HL-60 (cell line): ENCODE results near the gene DGLUCY.

Experiments used
- DNase-seq, 2 experiments: peaks; one replicate each; pipeline ENCODE4 v3.0.0-alpha.2; 2010 to 2020; ENCODE audit warnings: low read depth in 1 of 2, low spot score in 1 of 2
- H3K27ac ChIP-seq: fragments of 250-450 bp; sonication (Bioruptor Pico); replicated peaks from 2 replicates; pipeline ENCODE4 v1.5.1; 2020; ENCODE audit warnings: mild to moderate bottlenecking, moderate library complexity
- H3K27me3 ChIP-seq: fragments of 250-450 bp; sonication (Bioruptor Pico); 2 replicates; pipeline ENCODE4 v1.5.1; 2021; ENCODE audit warnings: mild to moderate bottlenecking, moderate library complexity; ENCODE audit not compliant: insufficient read depth, poor library complexity, severe bottlenecking
- H3K4me3 ChIP-seq: replicated peaks from 2 replicates; pipeline ENCODE4 v1.5.1; 2011; ENCODE audit warnings: mild to moderate bottlenecking, control low read depth, low read length; ENCODE audit not compliant: insufficient read depth
- GABPA ChIP-seq: IDR thresholded peaks from 2 replicates; pipeline ENCODE4 v1.6.1; 2012; ENCODE audit warnings: low read depth
- POLR2AphosphoS5 ChIP-seq: IDR thresholded peaks from 2 replicates; pipeline ENCODE4 v1.6.1; 2012; ENCODE audit warnings: low read depth
- SPI1 ChIP-seq: IDR thresholded peaks from 2 replicates; pipeline ENCODE4 v1.6.1; 2012; ENCODE audit warnings: low read depth, mild to moderate bottlenecking, borderline replicate concordance
- TF ChIP-seq, protein P1 (sequence below): IDR thresholded peaks from one replicate; pipeline ENCODE4 v1.5.1; 2011; ENCODE audit warnings: low read length, control low read depth, inconsistent platforms; ENCODE audit not compliant: insufficient read depth
- TF ChIP-seq, protein P2 (sequence below): IDR thresholded peaks from 2 replicates; pipeline ENCODE4 v1.6.1; 2012; ENCODE audit warnings: low read depth; ENCODE audit not compliant: insufficient replicate concordance

DGLUCY gene

DNA sequence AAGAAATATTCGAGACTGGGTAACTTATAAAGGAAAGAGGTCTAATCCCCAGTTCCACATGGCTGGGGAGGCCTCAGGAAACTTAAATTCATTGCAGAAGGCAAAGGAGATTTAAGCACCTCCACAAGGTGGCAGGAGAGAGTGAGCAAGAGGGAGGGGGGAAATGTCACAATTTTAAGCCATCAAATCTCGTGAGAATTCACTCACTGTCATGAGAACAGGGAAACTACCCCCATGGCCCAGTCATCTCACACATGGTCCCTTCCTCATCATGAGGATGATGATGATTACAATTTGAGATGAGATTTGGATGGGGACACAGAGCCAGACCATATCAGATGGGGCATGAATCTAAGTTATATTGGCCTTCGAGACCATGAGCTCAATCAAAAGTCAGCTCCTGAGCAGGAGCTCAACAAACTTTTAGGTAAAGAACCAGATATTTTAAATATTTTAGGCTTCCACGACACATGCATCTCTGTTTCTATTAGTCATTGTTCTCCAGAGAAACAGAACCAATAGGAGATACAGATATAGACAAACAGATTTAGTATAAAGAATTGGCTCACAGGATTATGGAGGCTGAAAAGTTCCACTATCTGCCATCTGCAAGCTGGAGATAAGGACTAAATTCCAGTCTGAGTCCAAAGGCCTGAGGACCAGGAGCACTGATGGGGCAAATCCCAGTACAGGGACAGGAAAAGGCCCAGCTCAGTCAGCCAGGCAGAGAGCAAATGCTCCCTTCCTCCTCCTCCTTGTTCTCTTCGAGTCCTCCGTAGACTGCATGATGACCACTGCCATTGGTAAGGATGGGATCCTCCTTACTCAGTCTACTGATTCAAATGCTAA, 24.9 kb downstream of the DGLUCY start:
- DNase-seq, result peak; percentile 51 to 67
- no peak for TF ChIP-seq GABPA
- TF ChIP-seq, protein P1, sequence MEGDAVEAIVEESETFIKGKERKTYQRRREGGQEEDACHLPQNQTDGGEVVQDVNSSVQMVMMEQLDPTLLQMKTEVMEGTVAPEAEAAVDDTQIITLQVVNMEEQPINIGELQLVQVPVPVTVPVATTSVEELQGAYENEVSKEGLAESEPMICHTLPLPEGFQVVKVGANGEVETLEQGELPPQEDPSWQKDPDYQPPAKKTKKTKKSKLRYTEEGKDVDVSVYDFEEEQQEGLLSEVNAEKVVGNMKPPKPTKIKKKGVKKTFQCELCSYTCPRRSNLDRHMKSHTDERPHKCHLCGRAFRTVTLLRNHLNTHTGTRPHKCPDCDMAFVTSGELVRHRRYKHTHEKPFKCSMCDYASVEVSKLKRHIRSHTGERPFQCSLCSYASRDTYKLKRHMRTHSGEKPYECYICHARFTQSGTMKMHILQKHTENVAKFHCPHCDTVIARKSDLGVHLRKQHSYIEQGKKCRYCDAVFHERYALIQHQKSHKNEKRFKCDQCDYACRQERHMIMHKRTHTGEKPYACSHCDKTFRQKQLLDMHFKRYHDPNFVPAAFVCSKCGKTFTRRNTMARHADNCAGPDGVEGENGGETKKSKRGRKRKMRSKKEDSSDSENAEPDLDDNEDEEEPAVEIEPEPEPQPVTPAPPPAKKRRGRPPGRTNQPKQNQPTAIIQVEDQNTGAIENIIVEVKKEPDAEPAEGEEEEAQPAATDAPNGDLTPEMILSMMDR, result peak; percentile 38
- TF ChIP-seq, protein P2, sequence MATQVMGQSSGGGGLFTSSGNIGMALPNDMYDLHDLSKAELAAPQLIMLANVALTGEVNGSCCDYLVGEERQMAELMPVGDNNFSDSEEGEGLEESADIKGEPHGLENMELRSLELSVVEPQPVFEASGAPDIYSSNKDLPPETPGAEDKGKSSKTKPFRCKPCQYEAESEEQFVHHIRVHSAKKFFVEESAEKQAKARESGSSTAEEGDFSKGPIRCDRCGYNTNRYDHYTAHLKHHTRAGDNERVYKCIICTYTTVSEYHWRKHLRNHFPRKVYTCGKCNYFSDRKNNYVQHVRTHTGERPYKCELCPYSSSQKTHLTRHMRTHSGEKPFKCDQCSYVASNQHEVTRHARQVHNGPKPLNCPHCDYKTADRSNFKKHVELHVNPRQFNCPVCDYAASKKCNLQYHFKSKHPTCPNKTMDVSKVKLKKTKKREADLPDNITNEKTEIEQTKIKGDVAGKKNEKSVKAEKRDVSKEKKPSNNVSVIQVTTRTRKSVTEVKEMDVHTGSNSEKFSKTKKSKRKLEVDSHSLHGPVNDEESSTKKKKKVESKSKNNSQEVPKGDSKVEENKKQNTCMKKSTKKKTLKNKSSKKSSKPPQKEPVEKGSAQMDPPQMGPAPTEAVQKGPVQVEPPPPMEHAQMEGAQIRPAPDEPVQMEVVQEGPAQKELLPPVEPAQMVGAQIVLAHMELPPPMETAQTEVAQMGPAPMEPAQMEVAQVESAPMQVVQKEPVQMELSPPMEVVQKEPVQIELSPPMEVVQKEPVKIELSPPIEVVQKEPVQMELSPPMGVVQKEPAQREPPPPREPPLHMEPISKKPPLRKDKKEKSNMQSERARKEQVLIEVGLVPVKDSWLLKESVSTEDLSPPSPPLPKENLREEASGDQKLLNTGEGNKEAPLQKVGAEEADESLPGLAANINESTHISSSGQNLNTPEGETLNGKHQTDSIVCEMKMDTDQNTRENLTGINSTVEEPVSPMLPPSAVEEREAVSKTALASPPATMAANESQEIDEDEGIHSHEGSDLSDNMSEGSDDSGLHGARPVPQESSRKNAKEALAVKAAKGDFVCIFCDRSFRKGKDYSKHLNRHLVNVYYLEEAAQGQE, result no peak
- no peak for TF ChIP-seq SPI1
- H3K27ac ChIP-seq, result no peak overlapping the region

DNA sequence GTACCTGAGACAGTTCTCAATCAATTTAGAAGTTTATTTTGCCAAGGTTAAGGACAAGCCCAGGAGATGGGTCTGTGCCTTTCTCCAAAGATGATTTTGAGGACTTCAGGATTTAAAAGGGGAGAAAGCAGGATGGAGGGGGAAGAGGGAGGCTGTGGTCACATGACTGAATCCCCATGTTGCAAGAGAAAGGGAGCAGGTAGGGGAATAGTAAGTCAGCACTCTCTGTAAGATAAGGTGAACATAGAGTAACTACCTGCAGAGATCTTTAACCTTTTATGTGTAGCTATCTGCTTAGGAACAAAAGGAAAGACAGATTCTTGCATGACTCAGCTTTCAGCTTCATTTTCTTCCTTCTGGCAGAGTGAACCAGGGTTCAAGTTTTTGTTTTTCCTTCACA, 25.9 kb downstream of the DGLUCY start:
- H3K4me3 ChIP-seq, result no peak overlapping the region
- no peaks in the 10 kb centered on the region for H3K27me3 ChIP-seq
- DNase-seq, result no peak
- no peak overlapping the region for H3K27ac ChIP-seq
- TF ChIP-seq GABPA (no peak), SPI1 (no peak), POLR2AphosphoS5 (no peak)
- TF ChIP-seq, protein P2, result no peak
- TF ChIP-seq, protein P1, result no peak

More for the DNA sequence above, 24.9 kb downstream of the DGLUCY start:
- H3K4me3 ChIP-seq, result no peak overlapping the region
- H3K27me3 ChIP-seq, result no peaks in the 10 kb centered on the region

DNA sequence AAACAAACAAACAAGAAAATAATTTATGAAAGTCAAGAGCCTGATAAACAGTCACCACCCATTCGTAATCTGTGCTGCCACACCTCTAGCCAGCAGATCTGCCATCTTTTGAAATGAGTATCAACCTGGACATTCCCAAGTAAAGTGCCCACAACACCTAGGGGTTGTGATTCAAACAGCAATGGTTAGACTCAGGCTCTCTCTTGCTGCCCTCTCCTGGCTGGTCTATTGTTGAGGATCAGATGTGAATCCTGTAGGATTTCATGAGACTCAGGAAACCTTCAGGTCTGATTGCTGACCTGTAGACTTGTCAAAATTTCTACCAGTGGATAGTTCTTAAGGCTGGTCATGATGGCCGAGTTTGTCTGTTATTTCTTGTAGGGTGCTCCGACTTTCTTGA, 26.8 kb downstream of the DGLUCY start:
- H3K27ac ChIP-seq, result no peak overlapping the region
- H3K4me3 ChIP-seq, result no peak overlapping the region
- H3K27me3 ChIP-seq, result no peaks in the 10 kb centered on the region
- DNase-seq, result no peak
- TF ChIP-seq, protein P2, result no peak
- TF ChIP-seq POLR2AphosphoS5 (no peak), SPI1 (no peak), GABPA (no peak)
- TF ChIP-seq, protein P1, result no peak
